Measurements from ENCODE around the gene PAMR1. TPM values are rescaled to one million over a fixed set of nuclear protein-coding genes. Genes with fewer than 3 reads are reported as not detected.

PAMR1 gene
- total RNA-seq, 4 donors from 2014 or later: 0.49 to 3.2 (median 1.4) TPM

GRCh38 chr11:35391922-35392688, 133.3 kb downstream of the PAMR1 start:
- DNase-seq (peak; percentile 26 to 52), ATAC-seq (peak; percentile 61 to 65)
- in situ Hi-C loops (cut with MboI; ENCODE audit: low sequenced_read_pairs in 4 of 4): loop anchor here in 2 of 4 donors (5.0 to 25.0 kb wide), 4 partner anchors 147 to 805 kb away; no protein-coding TSS in a partner anchor
- TF ChIP-seq CTCF (IDR thresholded peaks at IDR 0.05 in 4 of 5, conservative IDR thresholded peaks at IDR 0.05 in 1 of 5) (peak; percentile 80 to 88 (median 83)), POLR2A (IDR thresholded peaks at IDR 0.05) (no peak)
- Histone ChIP-seq H3K4me1 (peaks cover 3 to 4% of the 10 kb centered on the region in 2 donors), H3K9me3 (no peaks in the 10 kb centered on the region), H3K36me3 (no peaks in the 10 kb centered on the region), H3K27me3 (no peaks in the 10 kb centered on the region), H3K27ac (no peak overlapping the region), H3K4me3 (peak overlapping the region in 1 of 4 donors; percentile 29)
- intact Hi-C loops (cut with DNase I; ENCODE audit: low total_unique reads): loop anchor here (1.0 to 5.0 kb wide), 4 partner anchors 155 to 805 kb away; no protein-coding TSS in a partner anchor

GRCh38 chr11:35390737-35391682, 134.4 kb downstream of the PAMR1 start:
- intact Hi-C loops (cut with DNase I; ENCODE audit: low total_unique reads): loop anchor here (5.0 kb wide), 3 partner anchors 154 to 804 kb away; no protein-coding TSS in a partner anchor
- Histone ChIP-seq H3K27ac (no peak overlapping the region), H3K27me3 (no peaks in the 10 kb centered on the region), H3K4me1 (peaks cover 3 to 4% of the 10 kb centered on the region in 2 donors), H3K4me3 (no peak overlapping the region), H3K9me3 (no peaks in the 10 kb centered on the region), H3K36me3 (no peaks in the 10 kb centered on the region)
- in situ Hi-C loops (cut with MboI; ENCODE audit: low sequenced_read_pairs in 4 of 4): loop anchor here in 2 of 4 donors (5.0 to 25.0 kb wide), 4 partner anchors 146 to 804 kb away; no protein-coding TSS in a partner anchor
- ATAC-seq (no peak), DNase-seq (no peak)
- no peak for TF ChIP-seq POLR2A (IDR thresholded peaks at IDR 0.05)
- no peak for TF ChIP-seq CTCF (IDR thresholded peaks at IDR 0.05 in 4 of 5, conservative IDR thresholded peaks at IDR 0.05 in 1 of 5)

- Histone ChIP-seq H3K27me3 (no peaks in the 10 kb centered on the region), H3K9me3 (no peaks in the 10 kb centered on the region), H3K36me3 (no peaks in the 10 kb centered on the region), H3K4me1 (peaks cover 3 to 4% of the 10 kb centered on the region in 2 donors), H3K27ac (no peak overlapping the region), H3K4me3 (no peak overlapping the region)
- intact Hi-C loops (cut with DNase I; ENCODE audit: low total_unique reads) (loop anchor here (5.0 kb wide), 3 partner anchors 153 to 803 kb away; no protein-coding TSS in a partner anchor), in situ Hi-C loops (cut with MboI; ENCODE audit: low sequenced_read_pairs in 4 of 4) (loop anchor here (5.0 to 25.0 kb wide), 6 partner anchors 145 to 805 kb away; no protein-coding TSS in a partner anchor)
- TF ChIP-seq CTCF (IDR thresholded peaks at IDR 0.05 in 4 of 5, conservative IDR thresholded peaks at IDR 0.05 in 1 of 5) (no peak), POLR2A (IDR thresholded peaks at IDR 0.05) (no peak)
- ATAC-seq: no peak
- DNase-seq: no peak
Observed at GRCh38 chr11:35389897-35390465, 135.4 kb downstream of the PAMR1 start.

GRCh38 chr11:35389112-35389511, 136.3 kb downstream of the PAMR1 start:
- Histone ChIP-seq H3K4me1 (peaks cover 3 to 4% of the 10 kb centered on the region in 2 donors), H3K27me3 (no peaks in the 10 kb centered on the region), H3K27ac (no peak overlapping the region), H3K4me3 (no peak overlapping the region), H3K9me3 (no peaks in the 10 kb centered on the region), H3K36me3 (no peaks in the 10 kb centered on the region)
- in situ Hi-C loops (cut with MboI; ENCODE audit: low sequenced_read_pairs in 4 of 4): loop anchor here (10.0 to 25.0 kb wide), 3 partner anchors 464 to 804 kb away; no protein-coding TSS in a partner anchor
- intact Hi-C loops (cut with DNase I; ENCODE audit: low total_unique reads): no loop called here
- TF ChIP-seq POLR2A (IDR thresholded peaks at IDR 0.05) (no peak), CTCF (IDR thresholded peaks at IDR 0.05 in 4 of 5, conservative IDR thresholded peaks at IDR 0.05 in 1 of 5) (no peak)
- ATAC-seq (no peak), DNase-seq (no peak)
